Transverse colon (tissue), 4 donors: Measurements from ENCODE around the gene CCDC91. TPM values are rescaled to one million over a fixed set of nuclear protein-coding genes. Genes with fewer than 3 reads are reported as not detected.

ENCODE experiments used
- DNase-seq: peaks from one replicate; pipeline ENCODE4 v3.0.0-alpha.2; 2019
- H3K27ac ChIP-seq, 4 donors: fragments of 200-600 bp; sonication (generic); 2 replicates each; pipeline ENCODE4 v1.5.1; 2016 to 2018; ENCODE audit warnings: inconsistent platforms in 4 of 4
- H3K27me3 ChIP-seq: fragments of 200-600 bp; sonication (generic); 2 replicates; pipeline ENCODE4 v1.5.1; 2017; ENCODE audit warnings: inconsistent platforms
- H3K36me3 ChIP-seq, 4 donors: fragments of 200-600 bp; sonication (generic); 2 replicates each; pipeline ENCODE4 v1.5.1; 2017 to 2019; ENCODE audit warnings: inconsistent platforms in 4 of 4
- H3K4me1 ChIP-seq, 4 donors: fragments of 200-600 bp; sonication (generic); 2 replicates each; pipeline ENCODE4 v1.5.1; 2017 to 2020; ENCODE audit warnings: inconsistent platforms in 4 of 4
- H3K4me3 ChIP-seq, 4 donors: fragments of 200-600 bp; sonication (generic); 1 replicate in 1 of 4; 2 replicates in 3 of 4; pipeline versions ENCODE4 v1.5.1 to v1.6.1; 2017 to 2019; ENCODE audit warnings: inconsistent platforms in 4 of 4
- H3K9me3 ChIP-seq, 2 donors: fragments of 200-600 bp; sonication (generic); 2 replicates each; pipeline ENCODE4 v1.5.1; 2017 to 2019; ENCODE audit warnings: inconsistent platforms in 2 of 2
- EP300 ChIP-seq: sonication (generic); formaldehyde crosslinking; IDR thresholded peaks from one replicate; pipeline ENCODE4 v1.6.1; 2017; ENCODE audit warnings: antibody characterized with exemption, low read depth
- POLR2A ChIP-seq: fragments of 450-650 bp; IDR thresholded peaks from one replicate; pipeline ENCODE4 v1.6.1; 2016; ENCODE audit warnings: antibody characterized with exemption, mild to moderate bottlenecking, moderate library complexity
- POLR2AphosphoS5 ChIP-seq, 3 donors: sonication (generic); formaldehyde crosslinking; IDR thresholded peaks; one replicate each; pipeline ENCODE4 v1.6.1; 2016; ENCODE audit warnings: antibody characterized with exemption in 3 of 3
- WGBS, 2 donors: methylation state at CpG; one replicate each; pipeline ENCODE4 v1.1.5; 2018; ENCODE audit warnings: low coverage in 1 of 2; 5-methylcytosine and 5-hydroxymethylcytosine counted together
- in situ Hi-C, 4 donors: fragments of 200-750 bp; cut with MboI; loops; one replicate each; pipeline versions ENCODE4 v1.15.0 to v1.15.1; 2017; ENCODE audit warnings: low sequenced_read_pairs in 3 of 4, low pct_ligation_motif_present in 1 of 4, low pct_unique_long_range_greater_than_20kb in 1 of 4
- intact Hi-C: fragments of 100-400 bp; cut with DNase I; formaldehyde crosslinking; loops from one replicate; pipeline ENCODE4 v1.15.1; 2023; ENCODE audit warnings: low total_unique reads
- total RNA-seq, 4 donors: library from RNA; depleted of rRNA; stranded (reverse); fragments of >200 nt; gene quantifications; one replicate each; pipeline ENCODE4 v1.1.0, GENCODE V29; 2016
- TF ChIP-seq, protein P1 (sequence below), 5 experiments: fragments of 200-600 bp in 3 of 5; fragments of 450-650 bp in 2 of 5; sonication (generic) in 3 of 5; IDR thresholded peaks; 1 replicate in 2 of 5; 2 replicates in 3 of 5; pipeline ENCODE4 v1.5.1; 2016 to 2017; ENCODE audit warnings: antibody characterized with exemption in 5 of 5, inconsistent platforms in 3 of 5, mild to moderate bottlenecking in 2 of 5, moderate library complexity in 1 of 5

The CCDC91 gene
- total RNA-seq, 4 donors from 2014 or later, result 8.4 to 37.8 (median 35.5) TPM

DNA sequence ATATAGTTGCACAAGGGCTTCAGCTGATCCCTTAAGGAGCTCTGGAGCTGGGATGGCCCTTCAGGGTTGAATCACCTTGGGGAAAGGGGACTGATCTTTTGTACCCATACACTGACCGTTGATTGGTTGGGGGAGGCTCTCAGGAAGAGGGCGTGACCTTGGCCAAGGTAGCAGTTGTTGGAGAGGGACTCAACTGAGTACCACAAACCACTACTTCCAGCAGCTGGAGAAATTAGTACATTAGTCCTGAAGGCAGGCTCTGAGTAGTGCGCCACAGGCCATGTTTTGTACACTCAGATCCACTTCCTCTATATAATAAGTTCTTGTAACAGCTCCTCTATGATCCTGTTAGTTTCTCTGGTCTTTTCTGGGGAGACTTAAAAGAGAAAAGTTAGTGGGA lies 317.6 kb downstream of the CCDC91 start:
- H3K27ac ChIP-seq, result no peak overlapping the region
- intact Hi-C loops, result no loop called here
- peaks cover 0 to 6% (median 0%) of the 10 kb centered on the region in 4 donors for H3K4me1 ChIP-seq
- in situ Hi-C loops, result no loop called here
- 92 to 100% methylated on average over 2 to 3 of the region's 3 CpGs for WGBS, 2 donors
- H3K4me3 ChIP-seq, result no peak overlapping the region
- H3K27me3 ChIP-seq, result no peaks in the 10 kb centered on the region
- TF ChIP-seq EP300, result no peak
- TF ChIP-seq POLR2AphosphoS5 (IDR thresholded peaks at IDR 0.05), result no peak
- TF ChIP-seq, protein P1, sequence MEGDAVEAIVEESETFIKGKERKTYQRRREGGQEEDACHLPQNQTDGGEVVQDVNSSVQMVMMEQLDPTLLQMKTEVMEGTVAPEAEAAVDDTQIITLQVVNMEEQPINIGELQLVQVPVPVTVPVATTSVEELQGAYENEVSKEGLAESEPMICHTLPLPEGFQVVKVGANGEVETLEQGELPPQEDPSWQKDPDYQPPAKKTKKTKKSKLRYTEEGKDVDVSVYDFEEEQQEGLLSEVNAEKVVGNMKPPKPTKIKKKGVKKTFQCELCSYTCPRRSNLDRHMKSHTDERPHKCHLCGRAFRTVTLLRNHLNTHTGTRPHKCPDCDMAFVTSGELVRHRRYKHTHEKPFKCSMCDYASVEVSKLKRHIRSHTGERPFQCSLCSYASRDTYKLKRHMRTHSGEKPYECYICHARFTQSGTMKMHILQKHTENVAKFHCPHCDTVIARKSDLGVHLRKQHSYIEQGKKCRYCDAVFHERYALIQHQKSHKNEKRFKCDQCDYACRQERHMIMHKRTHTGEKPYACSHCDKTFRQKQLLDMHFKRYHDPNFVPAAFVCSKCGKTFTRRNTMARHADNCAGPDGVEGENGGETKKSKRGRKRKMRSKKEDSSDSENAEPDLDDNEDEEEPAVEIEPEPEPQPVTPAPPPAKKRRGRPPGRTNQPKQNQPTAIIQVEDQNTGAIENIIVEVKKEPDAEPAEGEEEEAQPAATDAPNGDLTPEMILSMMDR (IDR thresholded peaks at IDR 0.05), result no peak
- no peak for TF ChIP-seq POLR2A
- H3K9me3 ChIP-seq, result no peaks in the 10 kb centered on the region
- DNase-seq, result no peak
- H3K36me3 ChIP-seq, result no peaks in the 10 kb centered on the region

DNA sequence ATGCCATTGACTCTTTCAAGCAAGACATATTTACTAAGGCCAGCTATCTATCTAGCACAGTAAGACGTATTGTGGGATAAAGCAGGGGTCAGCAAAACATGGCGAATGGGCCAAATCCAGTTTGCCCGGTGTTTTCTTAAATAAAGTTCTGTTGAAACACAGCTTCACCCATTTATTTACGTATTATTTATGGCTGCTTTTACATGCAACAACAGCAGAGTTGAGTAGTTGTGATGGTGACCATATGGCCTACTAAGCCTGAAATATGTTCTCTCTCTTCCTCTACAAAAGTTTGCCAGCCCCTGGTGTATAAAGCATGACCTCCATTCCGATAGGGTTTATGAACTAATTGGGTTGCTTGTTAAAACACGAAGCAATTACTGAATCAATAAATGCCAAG lies 322.1 kb downstream of the CCDC91 start:
- Histone ChIP-seq H3K27me3 (no peaks in the 10 kb centered on the region), H3K9me3 (no peaks in the 10 kb centered on the region), H3K36me3 (no peaks in the 10 kb centered on the region), H3K27ac (no peak overlapping the region), H3K4me1 (no peaks in the 10 kb centered on the region), H3K4me3 (no peak overlapping the region)
- in situ Hi-C loops, result no loop called here
- DNase-seq, result no peak
- TF ChIP-seq EP300, result no peak
- no peak for TF ChIP-seq POLR2AphosphoS5 (IDR thresholded peaks at IDR 0.05)
- TF ChIP-seq POLR2A, result no peak
- TF ChIP-seq, protein P1 (IDR thresholded peaks at IDR 0.05), result no peak
- intact Hi-C loops, result no loop called here
- WGBS, 2 donors, result 71 to 85% methylated on average over 6 of the region's 6 CpGs

DNA sequence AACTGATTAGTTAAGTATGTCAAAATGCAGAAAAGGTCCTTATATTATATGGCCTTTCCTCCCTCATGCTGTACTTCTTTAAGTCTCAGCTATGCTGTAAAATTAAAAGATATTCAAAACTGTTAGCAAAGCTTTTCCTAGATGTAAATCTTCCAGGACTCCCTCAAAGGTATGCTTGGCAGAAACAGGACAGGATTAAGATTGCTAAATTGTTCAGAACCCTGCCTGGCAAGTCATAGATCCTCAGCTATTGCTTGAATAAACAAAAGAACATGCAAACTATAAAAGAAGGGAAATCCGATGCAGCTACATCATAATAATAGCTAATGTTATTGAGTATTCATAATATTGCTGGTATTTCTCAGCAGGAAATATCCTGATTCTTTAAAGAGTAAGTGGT lies 322.6 kb downstream of the CCDC91 start:
- no peaks in the 10 kb centered on the region for H3K9me3 ChIP-seq
- no peak overlapping the region for H3K27ac ChIP-seq
- WGBS, 2 donors, result 54 to 75% methylated on average over 1 of the region's 1 CpG
- in situ Hi-C loops (no loop called here), intact Hi-C loops (no loop called here)
- no peak overlapping the region for H3K4me3 ChIP-seq
- DNase-seq, result no peak
- no peaks in the 10 kb centered on the region for H3K36me3 ChIP-seq
- no peaks in the 10 kb centered on the region for H3K27me3 ChIP-seq
- H3K4me1 ChIP-seq, result no peaks in the 10 kb centered on the region
- no peak for TF ChIP-seq POLR2A
- no peak for TF ChIP-seq POLR2AphosphoS5 (IDR thresholded peaks at IDR 0.05)
- TF ChIP-seq, protein P1 (IDR thresholded peaks at IDR 0.05), result no peak
- no peak for TF ChIP-seq EP300

DNA sequence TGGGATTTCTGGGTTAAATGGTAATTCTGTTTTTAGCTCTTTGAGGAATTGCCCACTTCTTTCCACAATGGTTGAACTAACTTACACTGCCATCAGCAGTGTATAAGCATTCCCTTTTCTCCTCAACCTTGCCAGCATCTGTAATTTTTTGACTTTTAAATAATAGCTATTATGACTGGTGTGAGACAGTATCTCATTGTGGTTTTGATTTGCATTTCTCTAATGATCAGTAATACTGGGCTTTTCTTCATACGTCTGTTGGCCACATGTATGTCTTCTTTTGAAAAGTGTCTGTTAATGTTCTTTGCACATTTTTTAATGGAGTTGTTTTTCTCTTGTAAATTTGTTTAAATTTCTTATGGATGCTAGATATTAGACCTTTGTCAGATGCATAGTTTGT lies 323.7 kb downstream of the CCDC91 start:
- Histone ChIP-seq H3K27me3 (no peaks in the 10 kb centered on the region), H3K4me1 (no peaks in the 10 kb centered on the region), H3K4me3 (no peak overlapping the region), H3K36me3 (no peaks in the 10 kb centered on the region), H3K27ac (no peak overlapping the region), H3K9me3 (no peaks in the 10 kb centered on the region)
- no peak for TF ChIP-seq EP300
- TF ChIP-seq POLR2A, result no peak
- TF ChIP-seq, protein P1 (IDR thresholded peaks at IDR 0.05), result no peak
- TF ChIP-seq POLR2AphosphoS5 (IDR thresholded peaks at IDR 0.05), result no peak
- no peak for DNase-seq
- intact Hi-C loops, result no loop called here
- in situ Hi-C loops, result no loop called here
- WGBS, 2 donors, result 62 to 72% methylated on average over 1 of the region's 1 CpG
